Sigmoid colon (tissue), 7 donors: ENCODE measurements around the gene PRODH2. TPM values are rescaled to one million over a fixed set of nuclear protein-coding genes. Genes with fewer than 3 reads are reported as not detected.

Source experiments
- DNase-seq: peaks from one replicate; pipeline ENCODE4 v3.0.0-alpha.2; 2019
- H3K27ac ChIP-seq, 4 donors: fragments of 200-600 bp; sonication (generic); one replicate each; pipeline ENCODE4 v1.5.1; 2016 to 2019; ENCODE audit warnings: mild to moderate bottlenecking in 1 of 4
- H3K27me3 ChIP-seq, 3 donors: fragments of 200-600 bp; sonication (generic); one replicate each; pipeline ENCODE4 v1.5.1; 2019; ENCODE audit warnings: mild to moderate bottlenecking in 1 of 3
- H3K36me3 ChIP-seq, 4 donors: fragments of 200-600 bp; sonication (generic); one replicate each; pipeline ENCODE4 v1.5.1; 2016 to 2019
- H3K4me1 ChIP-seq, 4 donors: fragments of 200-600 bp; sonication (generic); one replicate each; pipeline ENCODE4 v1.5.1; 2017 to 2019
- H3K4me3 ChIP-seq, 4 donors: fragments of 200-600 bp; sonication (generic); one replicate each; pipeline ENCODE4 v1.5.1; 2017 to 2019; ENCODE audit warnings: mild to moderate bottlenecking in 2 of 4, moderate library complexity in 1 of 4
- H3K9me3 ChIP-seq, 4 donors: fragments of 200-600 bp in 3 of 4; sonication (generic) in 3 of 4; one replicate each; pipeline versions ENCODE4 v1.5.1 to v1.6.1; 2013 to 2019
- CTCF ChIP-seq, 4 experiments: fragments of 450-650 bp in 3 of 4; fragments of 200-600 bp in 1 of 4; IDR thresholded peaks; one replicate each; pipeline ENCODE4 v1.5.1; 2016 to 2019; ENCODE audit warnings: antibody characterized with exemption in 4 of 4, mild to moderate bottlenecking in 3 of 4, moderate library complexity in 2 of 4
- EP300 ChIP-seq, 4 donors: sonication (generic); formaldehyde crosslinking; IDR thresholded peaks; one replicate each; pipeline ENCODE4 v1.6.1; 2017; ENCODE audit warnings: antibody characterized with exemption in 4 of 4
- POLR2A ChIP-seq, 2 donors: fragments of 450-650 bp; IDR thresholded peaks; one replicate each; pipeline ENCODE4 v1.6.1; 2016; ENCODE audit warnings: antibody characterized with exemption in 2 of 2, mild to moderate bottlenecking in 2 of 2, moderate library complexity in 2 of 2
- POLR2AphosphoS5 ChIP-seq, 4 donors: sonication (generic); formaldehyde crosslinking; IDR thresholded peaks; one replicate each; pipeline ENCODE4 v1.6.1; 2017; ENCODE audit warnings: antibody characterized with exemption in 4 of 4
- WGBS, 2 donors: extraction: QIAGEN DNeasy Blood & Tissue Kit; methylation state at CpG; one replicate each; pipeline ENCODE4 v1.1.7; 2013; 5-methylcytosine and 5-hydroxymethylcytosine counted together
- intact Hi-C: fragments of 100-400 bp; cut with DNase I; formaldehyde crosslinking; loops from one replicate; pipeline ENCODE4 v1.15.1; 2023
- polyA plus RNA-seq, 3 donors: library from polyadenylated mRNA; stranded (reverse); fragments of 200-250 nt; gene quantifications; one replicate each; pipeline ENCODE4 v1.2.3, GENCODE V29; 2013
- total RNA-seq, 4 donors: library from RNA; depleted of rRNA; stranded (reverse); fragments of >200 nt; gene quantifications; one replicate each; pipeline ENCODE4 v1.1.0, GENCODE V29; 2016
- donor health status: healthy with polysubstance abuse.
- donor health status: Bipolar disorder and iron deficiency.
- donor health status: healthy.

PRODH2 gene
- total and polyA plus RNA-seq, 7 donors = not detected

GRCh38 chr19:35830986-35831385 lies 18.3 kb upstream of the PRODH2 start:
- Histone ChIP-seq H3K27me3 (peaks cover 0 to 53% (median 0%) of the 10 kb centered on the region in 3 donors), H3K9me3 (no peaks in the 10 kb centered on the region), H3K4me3 (no peak overlapping the region), H3K4me1 (no peaks in the 10 kb centered on the region), H3K27ac (no peak overlapping the region), H3K36me3 (no peaks in the 10 kb centered on the region)
- 74 to 81% methylated on average over 18 of the region's 18 CpGs for WGBS, 2 donors
- DNase-seq = no peak
- TF ChIP-seq POLR2AphosphoS5 (IDR thresholded peaks at IDR 0.05) = no peak
- no peak for TF ChIP-seq CTCF (IDR thresholded peaks at IDR 0.05)
- TF ChIP-seq POLR2A (IDR thresholded peaks at IDR 0.05) = no peak
- no peak for TF ChIP-seq EP300 (IDR thresholded peaks at IDR 0.05)
- intact Hi-C loops = no loop called here

- intact Hi-C loops = no loop called here
- Histone ChIP-seq H3K27ac (no peak overlapping the region), H3K27me3 (peaks cover 0 to 49% (median 0%) of the 10 kb centered on the region in 3 donors), H3K9me3 (no peaks in the 10 kb centered on the region), H3K4me1 (no peaks in the 10 kb centered on the region), H3K4me3 (no peak overlapping the region), H3K36me3 (no peaks in the 10 kb centered on the region)
- TF ChIP-seq POLR2A (IDR thresholded peaks at IDR 0.05) = no peak
- TF ChIP-seq EP300 (IDR thresholded peaks at IDR 0.05) = no peak
- no peak for TF ChIP-seq CTCF (IDR thresholded peaks at IDR 0.05)
- TF ChIP-seq POLR2AphosphoS5 (IDR thresholded peaks at IDR 0.05) = no peak
- WGBS, 2 donors = 10 to 12% methylated on average over 12 of the region's 12 CpGs
- no peak for DNase-seq
These were observed 16.2 kb upstream of the PRODH2 start for GRCh38 chr19:35828692-35829301.

GRCh38 chr19:35824150-35824549 lies 11.5 kb upstream of the PRODH2 start:
- Histone ChIP-seq H3K9me3 (no peaks in the 10 kb centered on the region), H3K27ac (no peak overlapping the region), H3K4me1 (no peaks in the 10 kb centered on the region), H3K4me3 (no peak overlapping the region), H3K36me3 (no peaks in the 10 kb centered on the region), H3K27me3 (peaks cover 0 to 17% (median 0%) of the 10 kb centered on the region in 3 donors)
- WGBS, 2 donors = 85 to 86% methylated on average over 5 of the region's 5 CpGs
- no peak for TF ChIP-seq EP300 (IDR thresholded peaks at IDR 0.05)
- TF ChIP-seq CTCF (IDR thresholded peaks at IDR 0.05) = no peak
- no peak for TF ChIP-seq POLR2AphosphoS5 (IDR thresholded peaks at IDR 0.05)
- TF ChIP-seq POLR2A (IDR thresholded peaks at IDR 0.05) = no peak
- intact Hi-C loops = no loop called here
- DNase-seq = no peak

GRCh38 chr19:35822579-35822978 lies 9.9 kb upstream of the PRODH2 start:
- intact Hi-C loops = no loop called here
- 74 to 79% methylated on average over 3 of the region's 3 CpGs for WGBS, 2 donors
- TF ChIP-seq POLR2A (IDR thresholded peaks at IDR 0.05) (no peak), CTCF (IDR thresholded peaks at IDR 0.05) (no peak), EP300 (IDR thresholded peaks at IDR 0.05) (no peak), POLR2AphosphoS5 (IDR thresholded peaks at IDR 0.05) (no peak)
- H3K4me1 ChIP-seq = no peaks in the 10 kb centered on the region
- DNase-seq = no peak
- peaks cover 0 to 30% (median under 1%) of the 10 kb centered on the region in 3 donors for H3K27me3 ChIP-seq
- H3K9me3 ChIP-seq = no peaks in the 10 kb centered on the region
- no peak overlapping the region for H3K4me3 ChIP-seq
- no peak overlapping the region for H3K27ac ChIP-seq
- H3K36me3 ChIP-seq = no peaks in the 10 kb centered on the region

- intact Hi-C loops = loop anchor here (2.0 kb wide), 1 partner anchor 124 kb away; no protein-coding TSS in a partner anchor
- TF ChIP-seq POLR2A (IDR thresholded peaks at IDR 0.05) = no peak
- no peak for TF ChIP-seq EP300 (IDR thresholded peaks at IDR 0.05)
- no peak for TF ChIP-seq POLR2AphosphoS5 (IDR thresholded peaks at IDR 0.05)
- TF ChIP-seq CTCF (IDR thresholded peaks at IDR 0.05) = no peak
- H3K27me3 ChIP-seq = peaks cover 0 to 34% (median 5%) of the 10 kb centered on the region in 3 donors
- 66 to 82% methylated on average over 3 of the region's 3 CpGs for WGBS, 2 donors
- no peak for DNase-seq
- H3K9me3 ChIP-seq = no peaks in the 10 kb centered on the region
- H3K27ac ChIP-seq = no peak overlapping the region
- no peak overlapping the region for H3K4me3 ChIP-seq
- no peaks in the 10 kb centered on the region for H3K36me3 ChIP-seq
- no peaks in the 10 kb centered on the region for H3K4me1 ChIP-seq
These were observed 5.8 kb upstream of the PRODH2 start for GRCh38 chr19:35818445-35818844.
